Measurements from ENCODE around the gene TMEM59. TPM values are rescaled to one million over a fixed set of nuclear protein-coding genes. Genes with fewer than 3 reads are reported as not detected.

TMEM59 gene
- total and polyA plus RNA-seq, 2 of the 8 experiments (the other 6 are each of a cell fraction or from before 2014, with no cell fraction given) = 116 to 139 TPM

GRCh38 chr1:54046671-54047383, 6.2 kb downstream of the TMEM59 start (continued):
- TF ChIP-seq, protein P1, sequence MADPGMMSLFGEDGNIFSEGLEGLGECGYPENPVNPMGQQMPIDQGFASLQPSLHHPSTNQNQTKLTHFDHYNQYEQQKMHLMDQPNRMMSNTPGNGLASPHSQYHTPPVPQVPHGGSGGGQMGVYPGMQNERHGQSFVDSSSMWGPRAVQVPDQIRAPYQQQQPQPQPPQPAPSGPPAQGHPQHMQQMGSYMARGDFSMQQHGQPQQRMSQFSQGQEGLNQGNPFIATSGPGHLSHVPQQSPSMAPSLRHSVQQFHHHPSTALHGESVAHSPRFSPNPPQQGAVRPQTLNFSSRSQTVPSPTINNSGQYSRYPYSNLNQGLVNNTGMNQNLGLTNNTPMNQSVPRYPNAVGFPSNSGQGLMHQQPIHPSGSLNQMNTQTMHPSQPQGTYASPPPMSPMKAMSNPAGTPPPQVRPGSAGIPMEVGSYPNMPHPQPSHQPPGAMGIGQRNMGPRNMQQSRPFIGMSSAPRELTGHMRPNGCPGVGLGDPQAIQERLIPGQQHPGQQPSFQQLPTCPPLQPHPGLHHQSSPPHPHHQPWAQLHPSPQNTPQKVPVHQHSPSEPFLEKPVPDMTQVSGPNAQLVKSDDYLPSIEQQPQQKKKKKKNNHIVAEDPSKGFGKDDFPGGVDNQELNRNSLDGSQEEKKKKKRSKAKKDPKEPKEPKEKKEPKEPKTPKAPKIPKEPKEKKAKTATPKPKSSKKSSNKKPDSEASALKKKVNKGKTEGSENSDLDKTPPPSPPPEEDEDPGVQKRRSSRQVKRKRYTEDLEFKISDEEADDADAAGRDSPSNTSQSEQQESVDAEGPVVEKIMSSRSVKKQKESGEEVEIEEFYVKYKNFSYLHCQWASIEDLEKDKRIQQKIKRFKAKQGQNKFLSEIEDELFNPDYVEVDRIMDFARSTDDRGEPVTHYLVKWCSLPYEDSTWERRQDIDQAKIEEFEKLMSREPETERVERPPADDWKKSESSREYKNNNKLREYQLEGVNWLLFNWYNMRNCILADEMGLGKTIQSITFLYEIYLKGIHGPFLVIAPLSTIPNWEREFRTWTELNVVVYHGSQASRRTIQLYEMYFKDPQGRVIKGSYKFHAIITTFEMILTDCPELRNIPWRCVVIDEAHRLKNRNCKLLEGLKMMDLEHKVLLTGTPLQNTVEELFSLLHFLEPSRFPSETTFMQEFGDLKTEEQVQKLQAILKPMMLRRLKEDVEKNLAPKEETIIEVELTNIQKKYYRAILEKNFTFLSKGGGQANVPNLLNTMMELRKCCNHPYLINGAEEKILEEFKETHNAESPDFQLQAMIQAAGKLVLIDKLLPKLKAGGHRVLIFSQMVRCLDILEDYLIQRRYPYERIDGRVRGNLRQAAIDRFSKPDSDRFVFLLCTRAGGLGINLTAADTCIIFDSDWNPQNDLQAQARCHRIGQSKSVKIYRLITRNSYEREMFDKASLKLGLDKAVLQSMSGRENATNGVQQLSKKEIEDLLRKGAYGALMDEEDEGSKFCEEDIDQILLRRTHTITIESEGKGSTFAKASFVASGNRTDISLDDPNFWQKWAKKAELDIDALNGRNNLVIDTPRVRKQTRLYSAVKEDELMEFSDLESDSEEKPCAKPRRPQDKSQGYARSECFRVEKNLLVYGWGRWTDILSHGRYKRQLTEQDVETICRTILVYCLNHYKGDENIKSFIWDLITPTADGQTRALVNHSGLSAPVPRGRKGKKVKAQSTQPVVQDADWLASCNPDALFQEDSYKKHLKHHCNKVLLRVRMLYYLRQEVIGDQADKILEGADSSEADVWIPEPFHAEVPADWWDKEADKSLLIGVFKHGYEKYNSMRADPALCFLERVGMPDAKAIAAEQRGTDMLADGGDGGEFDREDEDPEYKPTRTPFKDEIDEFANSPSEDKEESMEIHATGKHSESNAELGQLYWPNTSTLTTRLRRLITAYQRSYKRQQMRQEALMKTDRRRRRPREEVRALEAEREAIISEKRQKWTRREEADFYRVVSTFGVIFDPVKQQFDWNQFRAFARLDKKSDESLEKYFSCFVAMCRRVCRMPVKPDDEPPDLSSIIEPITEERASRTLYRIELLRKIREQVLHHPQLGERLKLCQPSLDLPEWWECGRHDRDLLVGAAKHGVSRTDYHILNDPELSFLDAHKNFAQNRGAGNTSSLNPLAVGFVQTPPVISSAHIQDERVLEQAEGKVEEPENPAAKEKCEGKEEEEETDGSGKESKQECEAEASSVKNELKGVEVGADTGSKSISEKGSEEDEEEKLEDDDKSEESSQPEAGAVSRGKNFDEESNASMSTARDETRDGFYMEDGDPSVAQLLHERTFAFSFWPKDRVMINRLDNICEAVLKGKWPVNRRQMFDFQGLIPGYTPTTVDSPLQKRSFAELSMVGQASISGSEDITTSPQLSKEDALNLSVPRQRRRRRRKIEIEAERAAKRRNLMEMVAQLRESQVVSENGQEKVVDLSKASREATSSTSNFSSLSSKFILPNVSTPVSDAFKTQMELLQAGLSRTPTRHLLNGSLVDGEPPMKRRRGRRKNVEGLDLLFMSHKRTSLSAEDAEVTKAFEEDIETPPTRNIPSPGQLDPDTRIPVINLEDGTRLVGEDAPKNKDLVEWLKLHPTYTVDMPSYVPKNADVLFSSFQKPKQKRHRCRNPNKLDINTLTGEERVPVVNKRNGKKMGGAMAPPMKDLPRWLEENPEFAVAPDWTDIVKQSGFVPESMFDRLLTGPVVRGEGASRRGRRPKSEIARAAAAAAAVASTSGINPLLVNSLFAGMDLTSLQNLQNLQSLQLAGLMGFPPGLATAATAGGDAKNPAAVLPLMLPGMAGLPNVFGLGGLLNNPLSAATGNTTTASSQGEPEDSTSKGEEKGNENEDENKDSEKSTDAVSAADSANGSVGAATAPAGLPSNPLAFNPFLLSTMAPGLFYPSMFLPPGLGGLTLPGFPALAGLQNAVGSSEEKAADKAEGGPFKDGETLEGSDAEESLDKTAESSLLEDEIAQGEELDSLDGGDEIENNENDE (IDR thresholded peaks at IDR 0.05; ENCODE audit: insufficient replicate concordance, low read length) = no peak
- no peak for TF ChIP-seq HDAC2 (IDR thresholded peaks at IDR 0.05; ENCODE audit: borderline replicate concordance in 1 of 2, low read depth in 2 of 2, low read length in 2 of 2)
- no peak for TF ChIP-seq KDM1A (IDR thresholded peaks at IDR 0.05; ENCODE audit: borderline replicate concordance, low read length)
- TF ChIP-seq SIX5 (IDR thresholded peaks at IDR 0.05; ENCODE audit: low read depth, low read length) = no peak
- TF ChIP-seq SP4 (IDR thresholded peaks at IDR 0.05; ENCODE audit: low read length) = no peak
- no peak for TF ChIP-seq JUN (IDR thresholded peaks at IDR 0.05; ENCODE audit: low read depth, low read length)
- TF ChIP-seq RNF2 (IDR thresholded peaks at IDR 0.05; ENCODE audit: borderline replicate concordance, low read depth, low read length, missing control alignments, poor library complexity, severe bottlenecking) = no peak
- TF ChIP-seq EP300 (IDR thresholded peaks at IDR 0.05; ENCODE audit: borderline replicate concordance in 1 of 2, low read depth in 2 of 2, low read length in 2 of 2) = no peak
- no peak for TF ChIP-seq POLR2A (IDR thresholded peaks at IDR 0.05; ENCODE audit: control extremely low read depth in 1 of 2, low read depth in 2 of 2, low read length in 2 of 2)
- TF ChIP-seq JUND (IDR thresholded peaks at IDR 0.05; ENCODE audit: low read length) = no peak
